Astrocyte of the cerebellum (primary cell): ENCODE data around the gene NPSR1.
"Not testable (repeated sequence)": the region's sequence is repeated elsewhere in the genome, so short reads cannot be mapped to it uniquely, and the experiment has no call there.

Experiments used
- DNase-seq: peaks from one replicate; pipeline ENCODE4 v3.0.0-alpha.2; 2011; ENCODE audit warnings: low read depth
- H3K4me3 ChIP-seq: 2 replicates; pipeline ENCODE4 v1.5.1; 2011; ENCODE audit warnings: mild to moderate bottlenecking, low read depth, low read length, moderate library complexity
- CTCF ChIP-seq: IDR thresholded peaks from 2 replicates; pipeline ENCODE4 v1.5.1; 2012; ENCODE audit warnings: low read length, low read depth, moderate library complexity, mild to moderate bottlenecking; ENCODE audit errors: missing control alignments
- in situ Hi-C: cut with HindIII; loops from 2 replicates; pipeline ENCODE4 v1.10.0; 2017; ENCODE audit warnings: low sequenced_read_pairs

Gene NPSR1

GRCh38 chr7:34657632-34658268 is at the start of gene NPSR1:
TSS of gene NPSR1 (plus strand) at chr7:34658218. CDS start at chr7:34658413, 195 bp downstream.
- in situ Hi-C loops: no loop called here

GRCh38 chr7:34612661-34613060 is 45.4 kb upstream of the NPSR1 start:
- in situ Hi-C loops: no loop called here
- no peak for TF ChIP-seq CTCF
- DNase-seq: peak; percentile 59
- H3K4me3 ChIP-seq: no peak overlapping the region

More at GRCh38 chr7:34657632-34658268, at the start of gene NPSR1:
- no peak within 1 kb of the TSS for H3K4me3 ChIP-seq
- TF ChIP-seq CTCF: no peak
- DNase-seq: no peak

- no peak for TF ChIP-seq CTCF
- in situ Hi-C loops: no loop called here
Measured at GRCh38 chr7:34620425-34620824, 37.6 kb upstream of the NPSR1 start.

GRCh38 chr7:34622182-34622581 is 35.8 kb upstream of the NPSR1 start:
- TF ChIP-seq CTCF: no peak
- in situ Hi-C loops: no loop called here
- no peak for DNase-seq
- H3K4me3 ChIP-seq: no peak overlapping the region

More at GRCh38 chr7:34620425-34620824, 37.6 kb upstream of the NPSR1 start:
- no peak for DNase-seq
- no peak overlapping the region for H3K4me3 ChIP-seq

GRCh38 chr7:34622771-34623250 is 35.2 kb upstream of the NPSR1 start:
- DNase-seq: no peak
- in situ Hi-C loops: no loop called here
- TF ChIP-seq CTCF: no peak
- H3K4me3 ChIP-seq: no peak overlapping the region

- H3K4me3 ChIP-seq, in situ Hi-C loops, DNase-seq: not testable (repeated sequence)
Measured at GRCh38 chr7:34628618-34629017, 29.4 kb upstream of the NPSR1 start.

GRCh38 chr7:34652809-34653208 is 5.2 kb upstream of the NPSR1 start:
- in situ Hi-C loops: no loop called here
- TF ChIP-seq CTCF: no peak
- no peak overlapping the region for H3K4me3 ChIP-seq
- no peak for DNase-seq
